ENCODE data around the gene KNDC1. TPM values are rescaled to one million over a fixed set of nuclear protein-coding genes. Genes with fewer than 3 reads are reported as not detected.

KNDC1 gene
- total and polyA plus RNA-seq, 2 of the 4 experiments (the other 2 are of a cell fraction), result 0.18 to 1.1 TPM

GRCh38 chr10:133211959-133212852 is 52.2 kb downstream of the KNDC1 start:
- in situ Hi-C loops (cut with MboI; ENCODE audit: low sequenced_read_pairs), result no loop called here
- no peaks in the 10 kb centered on the region for H3K4me1 ChIP-seq (ENCODE audit: control insufficient read depth, insufficient read depth, low read length)
- CTCF ChIA-PET, result no interaction called here
- TF ChIP-seq NFE2L2 (IDR thresholded peaks at IDR 0.05; ENCODE audit: low read depth, low read length) (no peak), MAZ (IDR thresholded peaks at IDR 0.05; ENCODE audit: borderline replicate concordance, low read depth, low read length) (no peak), RAD21 (IDR thresholded peaks at IDR 0.05; ENCODE audit: low read length) (no peak), POLR2A (IDR thresholded peaks at IDR 0.05; ENCODE audit: low read depth, low read length) (no peak), SMC3 (IDR thresholded peaks at IDR 0.05; ENCODE audit: low read depth, low read length) (no peak), ELK1 (IDR thresholded peaks at IDR 0.05; ENCODE audit: borderline replicate concordance, low read depth, low read length) (no peak), BHLHE40 (IDR thresholded peaks at IDR 0.05; ENCODE audit: low read depth, low read length) (no peak), RFX5 (IDR thresholded peaks at IDR 0.05; ENCODE audit: low read depth, low read length) (no peak), CEBPB (IDR thresholded peaks at IDR 0.05; ENCODE audit: low read depth, low read length) (no peak), RCOR1 (IDR thresholded peaks at IDR 0.05; ENCODE audit: insufficient replicate concordance, low read length) (no peak), MAFK (IDR thresholded peaks at IDR 0.05; ENCODE audit: low read depth, low read length) (no peak), MXI1 (IDR thresholded peaks at IDR 0.05; ENCODE audit: borderline replicate concordance, low read depth, low read length) (no peak), FOS (IDR thresholded peaks at IDR 0.05; ENCODE audit: low read depth, low read length) (no peak), CHD1 (IDR thresholded peaks at IDR 0.05; ENCODE audit: low read depth, low read length) (no peak)
- TF ChIP-seq, protein P1, sequence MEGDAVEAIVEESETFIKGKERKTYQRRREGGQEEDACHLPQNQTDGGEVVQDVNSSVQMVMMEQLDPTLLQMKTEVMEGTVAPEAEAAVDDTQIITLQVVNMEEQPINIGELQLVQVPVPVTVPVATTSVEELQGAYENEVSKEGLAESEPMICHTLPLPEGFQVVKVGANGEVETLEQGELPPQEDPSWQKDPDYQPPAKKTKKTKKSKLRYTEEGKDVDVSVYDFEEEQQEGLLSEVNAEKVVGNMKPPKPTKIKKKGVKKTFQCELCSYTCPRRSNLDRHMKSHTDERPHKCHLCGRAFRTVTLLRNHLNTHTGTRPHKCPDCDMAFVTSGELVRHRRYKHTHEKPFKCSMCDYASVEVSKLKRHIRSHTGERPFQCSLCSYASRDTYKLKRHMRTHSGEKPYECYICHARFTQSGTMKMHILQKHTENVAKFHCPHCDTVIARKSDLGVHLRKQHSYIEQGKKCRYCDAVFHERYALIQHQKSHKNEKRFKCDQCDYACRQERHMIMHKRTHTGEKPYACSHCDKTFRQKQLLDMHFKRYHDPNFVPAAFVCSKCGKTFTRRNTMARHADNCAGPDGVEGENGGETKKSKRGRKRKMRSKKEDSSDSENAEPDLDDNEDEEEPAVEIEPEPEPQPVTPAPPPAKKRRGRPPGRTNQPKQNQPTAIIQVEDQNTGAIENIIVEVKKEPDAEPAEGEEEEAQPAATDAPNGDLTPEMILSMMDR (conservative IDR thresholded peaks at IDR 0.05; ENCODE audit: low read depth, low read length), result no peak

More at GRCh38 chr10:133211959-133212852, 52.2 kb downstream of the KNDC1 start:
- H3K14ac ChIP-seq (replicated peaks; ENCODE audit: low read depth, low read length), result no peak overlapping the region
- H2AK5ac ChIP-seq (ENCODE audit: low read depth, low read length), result no peak overlapping the region
- no peak overlapping the region for H2BK20ac ChIP-seq (ENCODE audit: low read depth, low read length)
- no peak for DNase-seq
- no peak overlapping the region for H4K5ac ChIP-seq (ENCODE audit: low read depth, low read length)
- no peak overlapping the region for H2AK9ac ChIP-seq (replicated peaks; ENCODE audit: low read depth, low read length, poor library complexity)
- H2BK5ac ChIP-seq (ENCODE audit: low read depth, low read length, poor library complexity, severe bottlenecking), result no peak overlapping the region
- no peaks in the 10 kb centered on the region for H3K36me3 ChIP-seq (ENCODE audit: control insufficient read depth, insufficient read depth, low read length)
- H4K91ac ChIP-seq (ENCODE audit: insufficient read depth, low read depth, low read length), result no peak overlapping the region
- H3K27ac ChIP-seq (ENCODE audit: insufficient read depth, low read length), result no peak overlapping the region
- WGBS, 2 experiments (ENCODE audit: extremely low coverage in 2 of 2, insufficient read length in 1 of 2), result 82% methylated on average over 27 of the region's 34 CpGs; no CpG with 5 or more reads in 1 of the 2 experiments
- H3K4me3 ChIP-seq (ENCODE audit: insufficient read depth, low read depth, low read length), result no peak overlapping the region
- H3K23ac ChIP-seq (ENCODE audit: low read depth, low read length), result no peak overlapping the region
- H2BK120ac ChIP-seq (ENCODE audit: low read depth, low read length), result no peak overlapping the region
- no peaks in the 10 kb centered on the region for H4K20me1 ChIP-seq (ENCODE audit: insufficient read depth, low read length)
- H3K9me1 ChIP-seq (ENCODE audit: insufficient read depth, low read length), result no peaks in the 10 kb centered on the region
- no peak overlapping the region for H3K4me2 ChIP-seq (ENCODE audit: low read depth, low read length)
- intact Hi-C loops (cut with micrococcal nuclease) (no loop called here), dilution Hi-C loops (cut with HindIII; ENCODE audit: low sequenced_read_pairs, unreplicated experiment) (no loop called here)
- ATAC-seq (ENCODE audit: low read depth), result no peak
- peaks cover 2% of the 10 kb centered on the region; the same call in 1 of the 2 replicates for H3K9me3 ChIP-seq (ENCODE audit: control insufficient read depth, insufficient read depth, low read length)
- no peaks in the 10 kb centered on the region for H3K27me3 ChIP-seq (ENCODE audit: control insufficient read depth, insufficient read depth, low read length)
- H2AFZ ChIP-seq (replicated peaks; ENCODE audit: low read length, poor library complexity), result no peak overlapping the region
- no peak overlapping the region for H4K8ac ChIP-seq (ENCODE audit: low read depth in 2 of 2, low read length in 2 of 2)
- no peak overlapping the region for H3K9ac ChIP-seq (ENCODE audit: low read depth, low read length)
- POLR2A ChIA-PET (ENCODE audit: unreplicated experiment), result no interaction called here
- no peak overlapping the region for H3K56ac ChIP-seq (ENCODE audit: extremely low read depth, insufficient read depth, low read length)
- no TSS peak for BruUV-seq (replicated peaks)
- no peak overlapping the region for H3K4ac ChIP-seq (ENCODE audit: low read depth, low read length)
- no peak overlapping the region for H2BK15ac ChIP-seq (ENCODE audit: low read depth, low read length)
- H3K18ac ChIP-seq (ENCODE audit: low read depth, low read length), result no peak overlapping the region
- no peaks in the 10 kb centered on the region for H3K79me1 ChIP-seq (ENCODE audit: low read depth in 1 of 2, low read length in 2 of 2)
